Stimulated activated effector memory CD8-positive, alpha-beta T cell treated with anti-CD3 and anti-CD28 coated beads, Interleukin-12 subunit alpha, Interleukin-12 subunit beta, amount 100 ng/mL, for 72 hours (primary cell): ENCODE results near the gene SEMA5A.

Source experiments
- ATAC-seq: fragments of 150-1000 bp; cut with Tn5 transposase; 2 replicates; pipeline ENCODE4 v1.10.0; 2021
- DNase-seq, 2 donors: peaks; one replicate each; pipeline ENCODE4 v3.0.0; 2021 to 2022; ENCODE audit warnings: low spot score in 2 of 2
- H3K27ac Mint-ChIP-seq: one replicate; pipeline ENCODE4 v1.8.0; 2022; ENCODE audit warnings: mild to moderate bottlenecking, mixed read lengths
- H3K36me3 Mint-ChIP-seq: one replicate; pipeline ENCODE4 v1.8.0; 2022; ENCODE audit warnings: mild to moderate bottlenecking, mixed read lengths
- H3K4me1 Mint-ChIP-seq: one replicate; pipeline ENCODE4 v1.8.0; 2022; ENCODE audit warnings: mixed read lengths
- H3K4me3 Mint-ChIP-seq: one replicate; pipeline ENCODE4 v1.8.0; 2022; ENCODE audit warnings: mild to moderate bottlenecking, mixed read lengths
- H3K9me3 Mint-ChIP-seq: one replicate; pipeline ENCODE4 v1.8.0; 2022; ENCODE audit warnings: mixed read lengths

SEMA5A gene

GRCh38 chr5:9166202-9167112 is 379.4 kb downstream of the SEMA5A start:
- no peak for DNase-seq
- Mint-ChIP-seq H3K4me1 (no peaks in the 10 kb centered on the region), H3K9me3 (peaks cover 6% of the 10 kb centered on the region), H3K4me3 (no peak overlapping the region), H3K27ac (no peak overlapping the region), H3K36me3 (no peaks in the 10 kb centered on the region)
- no peak for ATAC-seq

- Mint-ChIP-seq H3K4me1 (no peaks in the 10 kb centered on the region), H3K36me3 (no peaks in the 10 kb centered on the region), H3K9me3 (peaks cover 2% of the 10 kb centered on the region), H3K4me3 (no peak overlapping the region), H3K27ac (no peak overlapping the region)
- ATAC-seq (no peak), DNase-seq (no peak)
Measured at GRCh38 chr5:9165546-9165945, 380.3 kb downstream of the SEMA5A start.

DNA sequence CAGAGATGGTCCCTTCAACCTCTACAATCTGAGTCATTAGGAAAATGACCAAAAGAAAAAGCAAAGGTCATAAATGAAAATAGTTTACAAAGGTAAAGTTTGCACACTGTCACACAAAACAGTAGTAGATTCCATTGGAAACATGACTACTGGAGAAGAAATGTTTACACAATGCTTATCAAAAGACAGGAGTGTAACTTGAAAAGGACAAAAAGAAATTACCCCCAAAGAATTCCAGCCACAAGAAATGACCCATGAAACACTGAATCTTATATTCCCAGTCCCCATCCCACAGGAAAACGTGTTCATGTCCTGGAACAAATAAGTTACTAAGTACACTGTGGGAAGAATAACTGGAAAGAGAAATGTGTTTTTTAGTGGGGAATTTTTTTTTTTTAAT is 385.1 kb downstream of the SEMA5A start:
- Mint-ChIP-seq H3K27ac (no peak overlapping the region), H3K4me3 (no peak overlapping the region), H3K36me3 (no peaks in the 10 kb centered on the region), H3K4me1 (no peaks in the 10 kb centered on the region), H3K9me3 (peaks cover 14% of the 10 kb centered on the region)
- DNase-seq (no peak), ATAC-seq (no peak)

GRCh38 chr5:9157811-9158210 is 388.1 kb downstream of the SEMA5A start:
- H3K27ac Mint-ChIP-seq = no peak overlapping the region
- no peak for DNase-seq
- no peak for ATAC-seq
- no peak overlapping the region for H3K4me3 Mint-ChIP-seq
- peaks cover 18% of the 10 kb centered on the region for H3K9me3 Mint-ChIP-seq
- H3K36me3 Mint-ChIP-seq = no peaks in the 10 kb centered on the region
- H3K4me1 Mint-ChIP-seq = no peaks in the 10 kb centered on the region

- no peak for DNase-seq
- H3K9me3 Mint-ChIP-seq = peaks cover 18% of the 10 kb centered on the region
- no peak overlapping the region for H3K4me3 Mint-ChIP-seq
- no peaks in the 10 kb centered on the region for H3K36me3 Mint-ChIP-seq
- ATAC-seq = no peak
- no peak overlapping the region for H3K27ac Mint-ChIP-seq
- H3K4me1 Mint-ChIP-seq = no peaks in the 10 kb centered on the region
Measured at GRCh38 chr5:9157020-9157419, 388.9 kb downstream of the SEMA5A start.

GRCh38 chr5:9156282-9156681 is 389.6 kb downstream of the SEMA5A start:
- Mint-ChIP-seq H3K36me3 (no peaks in the 10 kb centered on the region), H3K27ac (no peak overlapping the region), H3K4me3 (no peak overlapping the region), H3K4me1 (no peaks in the 10 kb centered on the region), H3K9me3 (peaks cover 18% of the 10 kb centered on the region)
- ATAC-seq (no peak), DNase-seq (no peak)

- no peak for ATAC-seq
- no peak for DNase-seq
- Mint-ChIP-seq H3K36me3 (no peaks in the 10 kb centered on the region), H3K27ac (no peak overlapping the region), H3K4me3 (no peak overlapping the region), H3K9me3 (peaks cover 8% of the 10 kb centered on the region), H3K4me1 (no peaks in the 10 kb centered on the region)
Measured at GRCh38 chr5:9151684-9152427, 394.0 kb downstream of the SEMA5A start.

DNA sequence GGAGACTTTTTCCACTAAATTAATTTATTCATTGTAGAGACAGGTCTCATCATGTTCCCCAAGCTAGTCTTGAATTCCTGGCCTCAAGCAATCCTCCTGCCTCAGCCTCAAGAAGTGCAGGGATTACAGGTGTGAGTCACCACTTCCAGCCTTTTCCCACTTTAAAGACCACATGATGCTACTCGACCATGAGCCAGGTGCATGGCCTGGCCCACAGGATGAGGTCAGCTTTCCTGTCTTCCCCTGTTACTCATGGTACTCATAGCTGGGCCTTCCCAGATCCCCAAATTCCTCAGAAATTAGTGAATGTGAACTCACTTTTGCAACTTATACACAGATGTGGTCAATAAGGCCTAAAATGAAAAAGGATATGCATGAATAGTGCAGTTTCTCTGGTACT is 395.9 kb downstream of the SEMA5A start:
- no peaks in the 10 kb centered on the region for H3K4me1 Mint-ChIP-seq
- DNase-seq (no peak), ATAC-seq (no peak)

DNA sequence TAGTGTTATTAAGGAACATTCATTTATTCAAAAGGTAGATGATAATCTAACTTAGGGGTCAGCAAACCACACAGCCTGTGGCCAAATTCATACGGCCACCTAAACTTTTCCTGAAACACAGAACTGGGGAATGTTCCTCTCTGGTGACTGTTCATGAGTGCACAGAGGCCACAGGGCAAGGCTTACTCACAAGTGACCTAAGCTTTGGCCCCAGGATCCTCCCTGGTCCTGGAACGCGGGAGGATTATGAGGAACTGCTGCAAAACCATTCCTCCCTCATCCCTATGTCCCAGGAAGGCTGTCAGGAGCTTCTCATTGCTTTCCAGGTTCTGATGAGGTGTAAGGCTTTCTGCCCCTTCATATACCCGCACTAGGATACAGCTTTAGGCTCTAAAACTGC is 397.6 kb downstream of the SEMA5A start:
- H3K9me3 Mint-ChIP-seq = peaks cover 5% of the 10 kb centered on the region
- H3K36me3 Mint-ChIP-seq = no peaks in the 10 kb centered on the region

More for the DNA sequence above, 395.9 kb downstream of the SEMA5A start:
- H3K36me3 Mint-ChIP-seq = no peaks in the 10 kb centered on the region
- H3K4me3 Mint-ChIP-seq = no peak overlapping the region
- peaks cover 5% of the 10 kb centered on the region for H3K9me3 Mint-ChIP-seq
- H3K27ac Mint-ChIP-seq = no peak overlapping the region

GRCh38 chr5:9140711-9141110 is 405.2 kb downstream of the SEMA5A start:
- Mint-ChIP-seq H3K36me3 (no peaks in the 10 kb centered on the region), H3K4me3 (no peak overlapping the region), H3K9me3 (peaks cover 16% of the 10 kb centered on the region), H3K4me1 (no peaks in the 10 kb centered on the region), H3K27ac (no peak overlapping the region)
- ATAC-seq = no peak
- DNase-seq = no peak

More for the DNA sequence above, 397.6 kb downstream of the SEMA5A start:
- ATAC-seq = no peak
- H3K4me1 Mint-ChIP-seq = no peaks in the 10 kb centered on the region
- no peak overlapping the region for H3K4me3 Mint-ChIP-seq
- H3K27ac Mint-ChIP-seq = no peak overlapping the region
- DNase-seq = no peak

DNA sequence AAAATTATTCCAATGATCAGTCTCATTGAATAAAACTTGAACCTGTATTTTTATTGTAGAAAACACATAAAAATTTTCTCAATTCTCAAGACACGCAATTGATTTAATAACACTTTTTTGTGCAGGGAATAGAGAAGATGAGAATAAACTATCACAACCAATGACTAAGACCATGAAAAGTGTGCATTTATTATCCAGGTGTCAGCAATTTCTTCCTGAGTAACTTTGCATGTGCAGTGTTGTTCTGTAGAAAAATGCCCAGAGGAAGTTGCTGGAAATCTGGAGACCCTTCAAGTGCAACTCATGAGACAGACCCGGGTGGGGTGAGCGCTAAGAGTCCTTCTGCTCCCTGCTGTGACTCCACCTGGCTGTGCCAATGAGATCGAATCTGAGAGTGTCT is 405.7 kb downstream of the SEMA5A start:
- no peak for ATAC-seq
- no peak for DNase-seq
- peaks cover 16% of the 10 kb centered on the region for H3K9me3 Mint-ChIP-seq
- H3K36me3 Mint-ChIP-seq = no peaks in the 10 kb centered on the region
- no peak overlapping the region for H3K27ac Mint-ChIP-seq
- no peaks in the 10 kb centered on the region for H3K4me1 Mint-ChIP-seq
- no peak overlapping the region for H3K4me3 Mint-ChIP-seq

DNA sequence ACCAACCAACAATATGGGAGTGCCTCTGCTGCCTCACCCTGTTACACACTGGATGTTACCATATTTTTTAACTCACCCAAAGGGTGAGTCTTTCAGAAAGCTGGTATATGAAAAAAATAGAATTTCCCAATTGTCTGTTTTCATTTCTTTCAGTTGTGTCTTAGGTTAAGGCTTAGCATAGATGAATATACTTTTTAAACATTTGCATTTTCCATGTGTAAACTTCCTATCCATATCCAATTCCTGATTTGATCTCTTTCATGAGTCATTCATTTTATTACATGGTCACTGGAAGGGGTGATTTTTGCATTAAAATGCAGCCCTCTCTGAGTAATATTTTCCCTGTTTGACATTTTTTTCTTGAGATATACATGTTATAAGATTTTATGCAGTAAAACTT is 406.5 kb downstream of the SEMA5A start:
- no peak overlapping the region for H3K27ac Mint-ChIP-seq
- no peaks in the 10 kb centered on the region for H3K36me3 Mint-ChIP-seq
- DNase-seq = no peak
- no peaks in the 10 kb centered on the region for H3K4me1 Mint-ChIP-seq
- ATAC-seq = no peak
- peaks cover 16% of the 10 kb centered on the region for H3K9me3 Mint-ChIP-seq
- H3K4me3 Mint-ChIP-seq = no peak overlapping the region

DNA sequence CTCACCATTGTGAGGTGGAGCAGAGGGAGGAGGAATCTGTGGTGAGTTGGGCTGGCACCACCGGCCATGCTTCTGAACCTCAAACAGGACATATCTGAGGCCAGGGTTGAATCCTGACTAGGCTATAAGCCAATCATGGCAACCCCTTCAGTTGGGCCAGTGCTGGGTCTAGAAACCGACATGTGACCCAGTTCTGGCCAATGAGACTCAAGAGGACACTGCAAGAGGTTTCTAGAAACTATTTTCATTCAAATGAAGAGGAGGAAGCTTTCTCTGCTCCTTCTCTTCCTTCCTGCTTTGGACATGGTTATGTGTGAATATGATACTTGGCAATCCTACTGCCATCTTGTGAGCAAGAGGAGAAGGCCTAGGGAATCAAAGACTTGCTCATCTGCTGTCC is 417.7 kb downstream of the SEMA5A start:
- no peak for ATAC-seq
- no peak for DNase-seq

GRCh38 chr5:9126490-9126889 is 419.4 kb downstream of the SEMA5A start:
- no peak for DNase-seq
- ATAC-seq = no peak
- H3K27ac Mint-ChIP-seq = no peak overlapping the region
- H3K9me3 Mint-ChIP-seq = peaks cover 26% of the 10 kb centered on the region
- no peaks in the 10 kb centered on the region for H3K4me1 Mint-ChIP-seq
- no peaks in the 10 kb centered on the region for H3K36me3 Mint-ChIP-seq
- no peak overlapping the region for H3K4me3 Mint-ChIP-seq

More for the DNA sequence above, 417.7 kb downstream of the SEMA5A start:
- no peaks in the 10 kb centered on the region for H3K4me1 Mint-ChIP-seq
- H3K27ac Mint-ChIP-seq = no peak overlapping the region
- peaks cover 19% of the 10 kb centered on the region for H3K9me3 Mint-ChIP-seq
- no peaks in the 10 kb centered on the region for H3K36me3 Mint-ChIP-seq
- H3K4me3 Mint-ChIP-seq = no peak overlapping the region

GRCh38 chr5:9125852-9126251 is 420.0 kb downstream of the SEMA5A start:
- no peaks in the 10 kb centered on the region for H3K36me3 Mint-ChIP-seq
- no peak overlapping the region for H3K4me3 Mint-ChIP-seq
- DNase-seq (no peak), ATAC-seq (no peak)
- H3K4me1 Mint-ChIP-seq = no peaks in the 10 kb centered on the region
- no peak overlapping the region for H3K27ac Mint-ChIP-seq
- peaks cover 26% of the 10 kb centered on the region for H3K9me3 Mint-ChIP-seq

GRCh38 chr5:9124838-9125237 is 421.0 kb downstream of the SEMA5A start:
- Mint-ChIP-seq H3K4me3 (no peak overlapping the region), H3K9me3 (peaks cover 26% of the 10 kb centered on the region), H3K4me1 (no peaks in the 10 kb centered on the region), H3K27ac (no peak overlapping the region), H3K36me3 (no peaks in the 10 kb centered on the region)
- no peak for DNase-seq
- ATAC-seq = no peak
